NB4 (cell line): ENCODE data around the gene SLC6A2.
A peak's percentile ranks its signal among the peaks of the same experiment; 100 is the strongest.
"Not testable (repeated sequence)": the region's sequence is repeated elsewhere in the genome, so short reads cannot be mapped to it uniquely, and the experiment has no call there.

Experiments used
- DNase-seq: peaks from one replicate; pipeline ENCODE4 v3.0.0; 2010; ENCODE audit warnings: low read depth
- H3K4me3 ChIP-seq: one replicate; pipeline ENCODE4 v1.5.1; 2011; ENCODE audit warnings: mild to moderate bottlenecking, low read depth, low read length, moderate library complexity
- CTCF ChIP-seq: IDR thresholded peaks from one replicate; pipeline ENCODE4 v1.5.1; 2012; ENCODE audit warnings: low read depth, low read length
- MAX ChIP-seq: IDR thresholded peaks from 2 replicates; pipeline ENCODE4 v1.6.1; 2011; ENCODE audit warnings: low read depth, low read length
- MYC ChIP-seq: IDR thresholded peaks from 2 replicates; pipeline ENCODE4 v1.6.1; 2011; ENCODE audit warnings: low read depth, low read length
- POLR2A ChIP-seq: IDR thresholded peaks from 2 replicates; pipeline ENCODE4 v1.6.1; 2011; ENCODE audit warnings: mild to moderate bottlenecking; ENCODE audit not compliant: insufficient read length; ENCODE audit errors: extremely low read depth

The SLC6A2 gene

GRCh38 chr16:55737318-55737717, 81.5 kb downstream of the SLC6A2 start:
- no peak overlapping the region for H3K4me3 ChIP-seq
- DNase-seq = no peak
- TF ChIP-seq POLR2A = no peak
- no peak for TF ChIP-seq CTCF
- no peak for TF ChIP-seq MYC
- no peak for TF ChIP-seq MAX

GRCh38 chr16:55737966-55738365, 82.2 kb downstream of the SLC6A2 start:
- H3K4me3 ChIP-seq = no peak overlapping the region
- TF ChIP-seq MAX (no peak), POLR2A (no peak), CTCF (no peak), MYC (no peak)
- DNase-seq = no peak

- TF ChIP-seq CTCF (no peak), POLR2A (no peak)
- no peak for DNase-seq
Observed at GRCh38 chr16:55746081-55746480, 90.3 kb downstream of the SLC6A2 start.

GRCh38 chr16:55747785-55748184, 92.0 kb downstream of the SLC6A2 start:
- TF ChIP-seq MYC = no peak
- no peak for TF ChIP-seq CTCF
- TF ChIP-seq POLR2A = no peak
- TF ChIP-seq MAX = no peak
- DNase-seq = no peak
- no peak overlapping the region for H3K4me3 ChIP-seq

More at GRCh38 chr16:55746081-55746480, 90.3 kb downstream of the SLC6A2 start:
- no peak overlapping the region for H3K4me3 ChIP-seq

- not testable (repeated sequence) for H3K4me3 ChIP-seq
- peak; percentile 72 for DNase-seq
Observed at GRCh38 chr16:55752465-55753144, 96.8 kb downstream of the SLC6A2 start.

- not testable (repeated sequence) for H3K4me3 ChIP-seq
- DNase-seq = peak; percentile 62
Observed at GRCh38 chr16:55753145-55753631, 97.4 kb downstream of the SLC6A2 start.
